Activated T-helper 1 cell treated with Interleukin-2 at 50 U/mL for 16 hours (primary cell): ENCODE measurements around the gene EHD4.

Experiments
- DNase-seq: peaks from one replicate; pipeline ENCODE4 v3.0.0-alpha.2; 2020; ENCODE audit warnings: low read depth

The EHD4 gene

DNA sequence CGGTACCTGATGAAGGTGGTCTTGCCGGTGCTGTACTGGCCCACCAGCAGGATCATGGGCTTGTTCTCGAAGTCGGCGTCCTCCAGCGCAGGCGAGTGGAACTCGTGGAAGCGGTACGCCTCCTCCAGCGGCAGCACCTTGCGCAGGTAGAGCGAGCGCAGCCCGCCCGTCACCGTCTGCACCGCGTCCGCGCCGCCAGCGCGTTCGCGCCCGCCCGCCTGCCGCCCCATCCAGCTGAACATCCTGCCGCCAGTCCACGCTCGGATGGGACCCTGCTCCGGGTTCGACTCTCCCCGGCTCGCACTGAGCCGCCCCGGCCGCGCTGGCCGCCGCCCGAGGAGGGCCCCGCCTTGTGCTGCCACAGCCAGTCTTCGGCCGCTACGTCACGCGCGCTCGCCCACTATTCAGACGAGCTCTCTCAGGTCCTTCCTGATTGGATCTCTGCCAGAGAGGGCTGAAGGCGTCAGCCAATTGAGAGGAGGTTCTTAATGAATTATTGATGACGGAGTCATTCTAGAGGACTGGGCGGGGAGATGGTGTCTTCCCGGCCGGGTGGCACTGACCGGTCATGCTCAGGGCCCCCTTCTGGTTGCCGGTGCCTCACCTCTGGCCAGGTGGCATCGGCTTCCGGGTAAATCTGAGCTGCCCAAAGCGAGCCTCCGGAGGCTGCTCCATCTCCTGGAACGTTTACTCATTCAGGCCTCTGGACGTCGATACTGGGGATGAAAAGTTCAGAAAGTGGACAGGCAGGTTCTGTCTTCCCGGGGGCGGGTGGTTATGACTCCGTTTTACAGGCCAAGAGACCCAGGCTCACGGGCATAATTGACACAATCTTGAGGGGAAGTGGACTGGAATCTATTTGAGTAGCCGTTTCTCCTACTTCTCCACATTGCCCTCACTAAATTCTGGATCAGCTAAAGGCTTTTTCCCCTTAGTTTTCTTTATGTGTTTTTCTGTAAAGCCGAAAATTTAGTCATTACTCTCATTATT, at the start of gene EHD4:
TSS of gene EHD4 (minus strand) at position 305 of the 990 bp plus-strand sequence. CDS start at position 242, 63 bp downstream.
- peak; percentile 84 for DNase-seq

DNA sequence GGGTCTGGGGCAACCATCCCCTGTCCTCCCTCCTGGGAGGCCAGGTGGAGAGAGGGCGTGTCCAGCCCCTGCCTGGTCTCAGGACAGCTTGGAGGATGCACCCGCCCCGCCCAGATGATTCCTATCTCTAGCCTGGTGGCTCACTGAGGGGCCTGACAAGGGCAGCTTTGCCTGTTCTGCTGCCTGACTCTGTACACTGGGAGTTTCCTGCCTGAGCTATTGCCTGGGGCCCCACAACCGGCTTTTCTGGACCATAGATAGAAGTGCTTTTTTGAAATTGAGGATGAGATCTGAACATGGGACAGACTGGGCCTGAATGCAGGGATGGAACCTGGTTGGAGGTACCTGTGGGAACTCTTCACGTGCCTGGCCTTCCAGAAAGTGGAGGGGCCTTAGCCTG, 49.2 kb upstream of the EHD4 start:
- no peak for DNase-seq

DNA sequence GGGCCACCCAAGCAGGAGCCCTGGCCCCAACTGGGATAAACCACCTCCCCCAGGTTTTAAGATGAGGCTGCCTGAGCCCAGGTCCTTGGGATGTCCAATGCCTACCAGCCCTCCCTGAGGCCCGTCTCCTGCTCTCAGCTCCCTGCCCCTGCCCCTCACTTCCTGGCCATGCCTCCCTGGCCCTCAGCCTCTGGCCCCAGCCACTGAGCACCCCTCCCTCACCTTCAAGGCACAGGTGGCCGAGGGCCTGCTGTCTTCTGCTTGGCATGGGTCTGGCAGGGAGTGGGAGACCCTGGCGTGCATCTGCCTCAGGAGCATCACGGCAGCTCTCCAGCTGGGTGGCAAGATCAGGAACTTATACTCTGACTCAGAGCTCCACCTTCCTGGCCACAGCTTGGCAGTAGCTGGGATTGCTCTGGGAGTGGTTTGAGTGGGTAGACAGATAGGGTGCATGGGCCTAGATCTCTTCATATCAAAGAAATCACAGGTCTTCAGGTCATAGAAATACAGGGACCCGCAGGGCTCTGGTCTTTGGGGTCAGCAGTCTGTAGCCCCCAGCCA, 48.4 kb upstream of the EHD4 start, which contains the start of gene PLA2G4E:
TSS of gene PLA2G4E (minus strand) at position 330 of the 561 bp plus-strand sequence. CDS start at position 318, 12 bp downstream.
- DNase-seq = no peak

DNA sequence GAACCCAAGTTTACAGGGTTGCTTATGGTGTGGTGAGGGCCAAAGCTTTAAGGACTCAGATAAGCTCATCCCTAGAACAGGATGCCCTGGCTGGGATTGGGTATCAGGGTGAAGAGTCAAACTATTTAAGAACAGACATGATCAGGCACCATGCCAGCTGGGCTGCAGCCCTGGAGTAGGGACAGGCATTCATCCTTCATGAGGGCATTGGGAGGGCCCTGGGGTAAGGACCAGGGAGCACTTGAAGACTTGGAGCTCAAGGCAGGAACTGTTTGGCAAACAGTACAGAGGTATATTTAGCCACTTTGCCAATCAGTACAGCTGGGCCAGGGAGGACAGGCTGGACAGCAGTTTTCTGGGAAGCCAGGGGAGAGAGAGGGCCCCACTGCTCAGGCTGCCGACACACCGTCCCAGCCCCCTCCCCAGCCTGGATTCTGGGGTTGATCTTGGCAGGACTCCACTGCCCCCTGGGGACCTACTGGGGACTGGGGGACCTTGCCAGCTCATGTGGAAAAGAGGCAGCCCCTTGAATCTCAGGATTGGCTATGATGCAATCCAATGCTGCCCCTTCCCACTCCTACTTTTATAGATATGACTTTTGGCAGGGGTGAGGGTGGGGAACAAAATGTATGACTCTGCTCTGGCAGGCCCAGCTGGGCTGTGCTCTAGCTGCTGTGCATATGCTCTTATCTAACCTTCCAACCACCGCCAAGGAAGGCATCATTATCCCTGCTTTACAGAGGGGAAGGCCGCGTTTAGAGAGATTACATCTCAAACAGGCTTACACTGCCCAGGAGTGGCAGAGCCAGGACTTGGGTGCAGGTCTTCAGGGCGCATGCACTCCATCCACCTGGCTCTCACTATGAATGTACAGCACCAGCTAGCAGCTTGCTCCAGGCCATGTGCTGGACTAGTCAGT, 46.2 kb upstream of the EHD4 start:
- no peak for DNase-seq

DNA sequence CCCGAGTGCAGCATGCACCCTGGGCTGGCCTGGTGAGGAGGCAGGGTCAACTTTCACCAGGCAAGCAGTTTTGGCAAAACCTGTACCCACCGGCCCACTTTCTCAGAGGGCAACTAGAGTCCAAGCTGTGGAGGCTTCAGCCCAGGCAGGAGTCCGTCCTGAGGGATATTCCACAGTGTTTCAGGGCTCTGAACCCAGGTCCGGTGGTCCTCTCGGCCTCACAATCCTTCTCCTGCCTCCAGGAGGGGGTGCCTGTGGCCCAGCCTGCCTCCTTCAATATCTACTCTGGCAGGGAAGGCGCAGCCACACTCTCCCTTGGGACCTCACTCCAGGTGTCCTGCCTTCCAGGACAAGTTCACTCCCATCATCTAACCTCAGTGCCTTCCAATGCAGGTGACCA, 44.6 kb upstream of the EHD4 start:
- DNase-seq = no peak

DNA sequence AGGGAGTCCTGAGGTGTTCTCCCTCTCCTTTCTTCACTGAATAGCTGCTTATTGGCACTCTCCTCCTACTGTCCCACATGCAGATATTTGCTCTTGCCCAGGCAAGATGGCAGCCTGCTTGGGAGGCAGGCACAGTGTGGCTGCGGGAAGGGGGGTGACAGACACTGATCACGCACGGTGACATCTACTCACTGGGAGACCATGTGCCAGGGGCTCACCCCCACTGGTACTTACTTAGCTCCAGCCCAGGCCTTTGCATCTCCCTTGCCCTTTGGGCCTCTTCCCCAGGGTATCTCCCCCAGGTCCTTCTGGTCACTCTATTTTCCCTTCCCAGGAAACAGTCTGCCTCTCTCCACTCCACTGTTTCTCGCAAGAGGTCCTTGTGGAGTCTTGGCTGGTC, 42.0 kb upstream of the EHD4 start:
- DNase-seq = no peak

DNA sequence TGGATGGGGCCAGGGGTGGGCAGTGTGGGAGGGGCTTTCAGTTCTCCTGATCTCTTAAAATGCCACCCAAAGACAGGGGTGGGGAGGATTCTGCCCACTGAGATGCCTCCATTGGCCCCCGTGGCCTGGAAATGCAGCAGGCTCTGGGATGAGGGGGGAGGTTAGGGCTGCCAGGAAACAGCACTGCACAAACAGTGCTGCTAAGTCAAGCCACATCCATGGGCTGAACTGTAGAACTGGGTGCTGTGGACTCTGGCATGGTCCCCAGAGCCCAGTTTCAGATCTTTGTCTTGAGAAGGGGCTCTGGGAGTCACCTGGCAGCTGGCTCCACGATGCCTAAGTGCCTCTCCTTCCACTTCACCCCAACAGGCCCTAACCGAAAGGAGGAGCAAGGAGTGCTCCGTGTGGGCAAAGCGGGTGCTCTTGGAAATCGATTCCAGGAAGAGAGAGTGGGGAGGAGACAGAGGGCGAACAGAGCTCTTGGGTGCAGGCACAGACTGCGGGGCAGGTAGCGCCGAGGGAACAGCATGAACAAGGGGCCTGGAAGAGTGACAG, 40.6 kb upstream of the EHD4 start:
- DNase-seq = no peak

DNA sequence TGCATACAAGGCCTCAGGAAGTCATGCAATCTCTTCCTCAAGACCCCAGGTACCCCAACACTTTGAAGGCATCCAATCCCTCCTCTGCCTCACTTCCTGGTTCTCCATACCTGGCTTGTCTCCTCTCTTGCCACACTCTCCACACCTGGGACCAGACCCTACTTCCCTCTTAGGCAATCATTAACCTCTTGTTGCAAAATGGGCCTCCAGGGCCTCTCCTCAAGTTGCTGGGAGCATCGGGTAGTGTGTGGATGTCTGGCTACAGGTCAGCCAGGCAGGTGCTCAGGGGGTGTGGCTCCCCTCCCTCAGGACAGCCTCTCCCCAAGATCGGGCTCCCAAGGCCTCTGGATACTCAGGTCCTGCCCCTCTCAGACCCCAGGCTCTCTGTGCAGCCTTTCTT, 39.9 kb upstream of the EHD4 start:
- no peak for DNase-seq

DNA sequence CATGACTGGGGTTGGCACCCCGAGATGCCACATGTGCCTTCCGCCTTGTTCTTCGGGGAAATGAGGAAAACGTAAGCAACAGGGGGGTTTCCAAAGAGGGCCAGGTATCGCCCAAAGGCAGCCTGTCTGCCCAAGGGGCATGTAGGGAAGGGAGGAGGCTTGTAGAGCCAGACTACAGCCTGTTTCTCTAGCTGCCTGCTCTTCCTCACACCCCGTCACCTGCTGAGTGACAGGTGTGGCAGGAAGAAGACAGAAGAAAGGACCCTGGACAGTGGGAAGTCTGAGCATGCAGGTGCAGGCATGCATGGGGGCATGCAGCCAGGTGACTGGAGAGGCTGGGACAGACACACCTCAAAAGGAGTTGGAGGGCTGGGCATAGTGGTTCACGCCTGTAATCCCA, 38.7 kb upstream of the EHD4 start:
- DNase-seq = no peak

DNA sequence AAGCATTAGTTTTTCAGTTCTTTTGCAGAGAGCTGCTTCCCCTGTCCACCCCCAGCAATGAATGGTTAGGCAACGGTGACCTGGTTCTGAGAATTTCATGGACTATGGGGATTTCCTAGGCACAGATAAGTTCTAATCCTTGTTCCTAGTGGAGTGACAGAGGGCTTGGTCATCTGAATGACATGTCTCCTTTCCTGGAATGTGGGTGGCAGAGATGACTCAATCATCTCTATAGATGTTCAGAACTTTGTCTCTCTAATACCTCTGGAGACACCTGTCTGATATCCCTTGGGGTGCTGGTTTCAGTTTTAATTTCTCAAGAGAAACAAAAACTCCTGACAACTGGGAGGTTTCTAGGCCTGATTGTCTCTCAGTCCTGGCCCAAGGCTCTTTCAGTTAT, 38.1 kb upstream of the EHD4 start:
- no peak for DNase-seq

DNA sequence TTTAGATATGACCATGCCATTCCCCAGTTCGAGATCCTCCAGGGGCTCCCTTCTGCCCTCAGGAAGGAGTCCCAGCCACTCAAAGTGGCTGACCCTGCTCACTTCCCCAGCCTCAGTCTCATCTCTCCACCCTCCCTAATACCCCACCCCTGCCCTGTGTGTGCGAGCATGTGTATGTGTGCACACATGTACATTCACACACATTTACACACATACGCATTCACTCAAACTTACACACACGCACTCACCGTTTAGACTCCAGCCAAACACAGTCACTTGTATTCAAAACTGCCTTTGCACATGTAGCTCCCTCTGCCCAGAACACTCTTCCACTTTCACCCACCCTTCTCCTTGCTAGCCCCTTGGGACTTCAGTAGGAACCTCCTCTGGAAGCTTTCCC, 37.1 kb upstream of the EHD4 start:
- DNase-seq = no peak

DNA sequence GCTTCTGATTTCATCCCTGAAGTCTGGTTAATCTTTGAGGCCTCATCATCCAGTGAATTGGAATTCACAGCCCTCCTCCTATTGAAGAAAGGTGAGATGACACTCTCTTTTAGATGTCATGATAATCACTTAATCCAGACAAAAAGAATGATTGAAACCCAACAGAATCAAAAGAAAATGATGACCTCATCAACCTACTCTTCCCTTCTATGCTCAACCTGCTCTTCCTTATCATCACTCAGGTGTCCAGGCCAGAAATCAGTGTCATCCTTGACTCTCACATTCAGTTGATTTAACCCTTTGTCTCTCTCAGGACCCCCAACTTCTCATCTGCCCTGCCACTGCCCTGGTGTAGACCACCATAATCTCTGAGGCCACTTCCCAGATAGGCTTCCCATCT, 36.7 kb upstream of the EHD4 start:
- DNase-seq = no peak

DNA sequence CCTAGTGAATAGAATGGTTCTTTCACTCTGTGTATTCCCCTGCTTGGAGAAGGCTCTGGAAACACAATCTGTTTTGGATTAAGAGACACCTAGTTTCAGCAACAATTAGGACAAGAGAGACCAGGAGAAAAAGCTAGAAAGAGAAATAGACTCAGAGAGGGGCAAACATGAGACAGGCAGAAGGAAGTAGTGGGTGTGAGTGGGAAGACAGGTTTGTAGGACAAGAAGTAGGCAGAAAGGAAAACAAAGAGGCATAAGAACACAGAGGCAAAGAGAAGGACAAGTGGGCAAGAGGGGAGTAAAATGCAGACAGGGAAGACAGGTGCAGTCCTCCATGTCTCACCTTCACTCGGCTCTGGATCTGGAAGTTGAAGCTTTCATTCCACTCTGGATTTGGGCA, 35.0 kb upstream of the EHD4 start:
- DNase-seq = no peak

DNA sequence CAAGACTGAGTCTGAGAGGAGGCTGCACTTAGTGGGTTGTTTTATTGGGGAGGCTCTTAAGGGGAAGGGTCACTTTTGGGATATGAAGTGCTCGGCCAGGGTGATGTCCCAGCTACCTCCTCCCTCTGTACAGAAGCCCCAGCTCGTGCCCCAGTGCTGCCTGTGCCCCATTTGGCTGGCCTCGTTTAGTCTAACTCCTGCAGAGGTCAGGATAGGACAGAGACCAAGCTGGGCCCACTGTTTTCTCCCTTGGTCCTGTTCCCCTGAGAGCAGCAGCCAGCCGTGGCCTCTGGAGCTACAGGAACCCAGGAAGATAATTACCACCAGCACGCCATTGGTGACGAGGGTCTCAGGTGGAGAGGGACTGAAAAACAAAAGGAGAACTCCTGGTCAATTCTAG, 30.0 kb upstream of the EHD4 start:
- no peak for DNase-seq

DNA sequence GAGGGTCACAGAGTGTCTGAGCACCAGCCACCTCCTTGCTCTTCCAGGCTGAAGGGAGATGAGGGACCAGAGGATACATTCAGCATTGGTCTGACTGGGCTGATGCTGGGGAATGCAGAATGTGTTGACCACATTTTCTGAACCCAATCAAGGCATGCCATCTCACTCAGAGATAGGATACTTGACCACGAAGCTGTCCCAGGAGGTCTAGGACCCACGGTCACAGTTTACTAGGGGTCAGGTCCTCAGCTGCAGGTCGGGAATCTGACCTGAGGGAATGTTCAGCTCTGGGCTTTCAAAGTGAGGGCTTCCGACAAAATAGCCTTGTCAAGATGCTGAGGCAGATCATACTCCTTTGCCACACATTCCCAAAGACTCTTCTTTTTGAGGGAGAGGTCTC, 28.9 kb upstream of the EHD4 start:
- no peak for DNase-seq

DNA sequence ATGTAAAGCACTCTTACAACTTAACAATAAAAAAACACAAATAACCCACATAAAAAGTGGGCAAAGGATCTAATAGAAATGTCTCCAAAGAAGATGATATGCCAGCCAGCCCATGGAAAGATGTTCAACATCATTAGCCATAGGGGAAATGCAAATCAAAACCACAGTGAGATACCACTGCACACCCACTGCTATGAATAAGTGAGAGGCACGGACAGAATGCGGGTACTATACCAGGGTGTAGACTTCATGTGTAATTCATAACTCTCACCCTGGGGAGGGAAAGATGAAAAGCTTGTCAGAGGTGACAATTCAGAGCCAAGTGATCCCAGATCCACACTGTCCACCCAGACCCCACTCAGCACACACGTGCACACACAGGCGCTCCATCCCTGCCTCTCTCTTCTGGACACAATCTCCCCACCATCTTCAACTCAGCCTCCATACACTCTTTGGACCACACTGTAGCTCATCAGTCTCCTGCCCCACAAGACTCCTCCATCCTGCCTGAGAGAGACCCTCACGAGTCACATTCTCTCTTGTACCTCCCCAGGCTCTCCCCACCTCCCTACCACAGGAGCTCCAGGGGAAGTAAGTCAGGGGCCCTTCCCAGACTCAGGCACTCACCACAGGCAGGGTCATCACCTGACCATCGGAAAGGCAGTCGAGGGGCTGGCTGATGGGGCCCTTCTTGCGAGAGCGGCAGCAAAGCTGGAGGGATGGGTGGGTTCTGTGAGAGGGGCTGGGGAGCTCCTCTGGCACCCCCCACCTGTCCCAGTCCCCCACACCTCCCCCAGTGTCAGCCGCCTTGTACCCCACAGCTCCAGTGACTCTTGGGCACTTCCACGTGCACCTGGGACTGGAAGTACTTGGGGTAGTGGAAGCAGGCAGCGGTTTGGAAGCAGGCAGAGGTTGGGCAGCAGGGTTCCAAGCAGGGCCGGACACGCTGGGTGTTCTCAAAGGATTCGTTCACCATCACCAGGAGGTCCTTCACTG, 27.2 kb upstream of the EHD4 start:
- no peak for DNase-seq

DNA sequence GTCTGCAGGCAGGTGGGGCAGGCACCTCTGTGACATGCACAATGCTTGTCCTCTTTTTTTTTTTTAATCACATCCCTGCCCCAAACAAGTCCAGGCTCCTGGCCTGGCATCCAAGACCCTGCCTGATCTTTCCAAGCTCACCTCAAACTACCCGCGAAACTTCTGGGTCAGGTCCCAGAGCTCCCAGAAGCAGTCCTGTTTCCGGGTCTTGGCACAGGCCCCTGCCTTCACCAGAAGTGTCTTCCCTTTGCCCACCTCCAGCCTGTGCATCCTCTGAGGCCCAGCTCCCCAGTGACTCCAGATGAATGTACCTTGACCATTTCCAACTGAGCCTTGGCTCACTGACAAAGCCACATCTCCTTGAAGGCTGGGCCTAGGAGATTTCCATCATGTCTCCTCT, 25.5 kb upstream of the EHD4 start:
- DNase-seq = no peak

DNA sequence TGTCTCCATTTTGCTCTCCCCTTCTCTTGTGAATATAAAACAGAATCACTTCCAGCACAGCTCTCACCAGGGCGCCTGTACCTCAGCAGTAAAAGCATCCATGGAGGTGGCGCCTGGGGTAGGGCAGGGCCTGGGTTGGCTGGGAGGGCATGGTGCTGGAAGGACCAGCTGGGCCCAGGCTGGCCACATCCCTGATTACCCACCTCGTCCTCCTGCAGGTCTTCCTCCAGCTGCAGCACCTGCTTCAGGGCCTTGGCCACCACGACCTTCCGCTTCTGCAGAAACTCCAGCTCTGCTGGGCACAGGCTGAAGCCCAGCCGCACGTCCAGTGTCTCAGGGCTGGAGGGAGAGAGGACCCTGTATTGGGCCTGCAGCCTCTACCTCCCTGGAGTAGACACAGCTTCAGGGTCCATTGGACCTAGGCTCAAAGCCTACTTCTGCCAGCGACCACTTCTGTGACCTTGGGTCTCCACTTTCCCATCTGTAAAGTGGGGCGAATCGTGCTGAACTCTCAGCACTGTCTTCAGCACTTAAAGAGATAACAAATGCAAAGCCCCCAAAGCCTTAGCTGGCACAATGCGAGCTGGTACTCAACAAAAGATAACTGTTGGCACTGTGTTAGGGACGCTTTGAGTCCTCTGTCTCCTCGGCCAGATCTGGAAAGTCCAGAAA, 24.7 kb upstream of the EHD4 start:
- DNase-seq = no peak

DNA sequence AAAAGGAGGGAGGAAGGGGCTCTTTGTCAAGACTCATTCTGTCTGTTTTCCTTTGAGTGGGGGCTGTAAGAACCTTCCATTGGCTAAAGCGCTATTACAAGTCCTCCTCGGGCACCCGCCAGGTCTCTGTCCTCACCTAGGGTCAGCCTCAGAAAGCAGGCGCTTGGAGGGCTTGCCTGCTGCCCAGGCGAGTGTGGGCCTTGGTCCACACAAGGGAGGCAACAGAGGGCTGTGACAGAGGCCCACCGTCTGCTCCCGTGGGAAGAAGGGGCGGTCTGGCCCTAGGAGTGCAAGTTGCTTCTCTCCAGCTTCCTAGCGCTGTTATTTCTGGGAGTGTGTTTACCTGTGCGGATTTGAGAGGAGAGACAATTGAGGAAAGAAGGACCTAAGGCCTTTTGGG, 24.0 kb upstream of the EHD4 start:
- DNase-seq = no peak

DNA sequence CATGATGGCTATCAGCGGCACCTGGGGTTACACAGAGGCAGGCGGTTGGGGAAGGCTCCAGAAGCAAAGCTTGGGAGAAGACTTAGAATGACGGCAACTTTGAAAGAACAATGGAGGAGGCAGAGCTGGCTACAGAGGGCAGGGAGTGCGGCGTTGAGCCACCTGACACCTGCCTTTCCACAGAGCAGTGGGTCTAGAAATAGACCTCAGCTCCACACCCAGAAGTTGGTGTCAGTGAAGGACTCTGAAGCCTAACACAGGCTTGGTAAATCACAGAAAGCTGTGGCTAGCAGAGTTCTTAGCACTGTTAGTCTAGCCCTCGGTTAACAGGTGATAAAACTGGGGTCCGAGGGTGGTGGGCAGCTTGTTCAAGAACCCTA, 23.1 kb upstream of the EHD4 start:
- no peak for DNase-seq
